Measurements from ENCODE around the gene NUP35. TPM values are rescaled to one million over a fixed set of nuclear protein-coding genes. Genes with fewer than 3 reads are reported as not detected.

The NUP35 gene
- total and polyA plus RNA-seq, 8 donors = 13.3 to 27.9 (median 24.8) TPM

GRCh38 chr2:183192343-183192742, 68.1 kb downstream of the NUP35 start:
- TF ChIP-seq, protein P1, sequence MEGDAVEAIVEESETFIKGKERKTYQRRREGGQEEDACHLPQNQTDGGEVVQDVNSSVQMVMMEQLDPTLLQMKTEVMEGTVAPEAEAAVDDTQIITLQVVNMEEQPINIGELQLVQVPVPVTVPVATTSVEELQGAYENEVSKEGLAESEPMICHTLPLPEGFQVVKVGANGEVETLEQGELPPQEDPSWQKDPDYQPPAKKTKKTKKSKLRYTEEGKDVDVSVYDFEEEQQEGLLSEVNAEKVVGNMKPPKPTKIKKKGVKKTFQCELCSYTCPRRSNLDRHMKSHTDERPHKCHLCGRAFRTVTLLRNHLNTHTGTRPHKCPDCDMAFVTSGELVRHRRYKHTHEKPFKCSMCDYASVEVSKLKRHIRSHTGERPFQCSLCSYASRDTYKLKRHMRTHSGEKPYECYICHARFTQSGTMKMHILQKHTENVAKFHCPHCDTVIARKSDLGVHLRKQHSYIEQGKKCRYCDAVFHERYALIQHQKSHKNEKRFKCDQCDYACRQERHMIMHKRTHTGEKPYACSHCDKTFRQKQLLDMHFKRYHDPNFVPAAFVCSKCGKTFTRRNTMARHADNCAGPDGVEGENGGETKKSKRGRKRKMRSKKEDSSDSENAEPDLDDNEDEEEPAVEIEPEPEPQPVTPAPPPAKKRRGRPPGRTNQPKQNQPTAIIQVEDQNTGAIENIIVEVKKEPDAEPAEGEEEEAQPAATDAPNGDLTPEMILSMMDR (IDR thresholded peaks at IDR 0.05) = no peak
- intact Hi-C loops (cut with DNase I) = no loop called here
- ATAC-seq (no peak), DNase-seq (no peak)
- Histone ChIP-seq H3K4me1 (no peaks in the 10 kb centered on the region), H3K4me3 (no peak overlapping the region), H3K36me3 (peaks cover 0 to 21% of the 10 kb centered on the region in 2 donors), H3K27ac (no peak overlapping the region), H3K27me3 (no peaks in the 10 kb centered on the region), H3K9me3 (no peaks in the 10 kb centered on the region)

- Histone ChIP-seq H3K4me3 (no peak overlapping the region), H3K4me1 (no peaks in the 10 kb centered on the region), H3K9me3 (no peaks in the 10 kb centered on the region), H3K27me3 (no peaks in the 10 kb centered on the region), H3K27ac (no peak overlapping the region), H3K36me3 (peaks cover 0 to 7% of the 10 kb centered on the region in 2 donors)
- intact Hi-C loops (cut with DNase I) = no loop called here
- ATAC-seq = no peak
- no peak for DNase-seq
- TF ChIP-seq, protein P1 (IDR thresholded peaks at IDR 0.05) = no peak
Measured at GRCh38 chr2:183193904-183194303, 69.7 kb downstream of the NUP35 start.

- Histone ChIP-seq H3K9me3 (no peaks in the 10 kb centered on the region), H3K36me3 (peaks cover 0 to 3% of the 10 kb centered on the region in 2 donors), H3K27ac (no peak overlapping the region), H3K27me3 (no peaks in the 10 kb centered on the region), H3K4me3 (no peak overlapping the region), H3K4me1 (no peaks in the 10 kb centered on the region)
- TF ChIP-seq, protein P1 (IDR thresholded peaks at IDR 0.05) = no peak
- ATAC-seq = no peak
- no peak for DNase-seq
- intact Hi-C loops (cut with DNase I) = no loop called here
Measured at GRCh38 chr2:183195397-183195796, 71.2 kb downstream of the NUP35 start.

- TF ChIP-seq, protein P1 (IDR thresholded peaks at IDR 0.05) = no peak
- intact Hi-C loops (cut with DNase I) = no loop called here
- no peak for ATAC-seq
- Histone ChIP-seq H3K36me3 (peaks cover 0 to 2% of the 10 kb centered on the region in 2 donors), H3K27ac (no peak overlapping the region), H3K4me1 (no peaks in the 10 kb centered on the region), H3K4me3 (no peak overlapping the region), H3K9me3 (no peaks in the 10 kb centered on the region), H3K27me3 (no peaks in the 10 kb centered on the region)
- DNase-seq = no peak
Measured at GRCh38 chr2:183195998-183196409, 71.8 kb downstream of the NUP35 start.

DNA sequence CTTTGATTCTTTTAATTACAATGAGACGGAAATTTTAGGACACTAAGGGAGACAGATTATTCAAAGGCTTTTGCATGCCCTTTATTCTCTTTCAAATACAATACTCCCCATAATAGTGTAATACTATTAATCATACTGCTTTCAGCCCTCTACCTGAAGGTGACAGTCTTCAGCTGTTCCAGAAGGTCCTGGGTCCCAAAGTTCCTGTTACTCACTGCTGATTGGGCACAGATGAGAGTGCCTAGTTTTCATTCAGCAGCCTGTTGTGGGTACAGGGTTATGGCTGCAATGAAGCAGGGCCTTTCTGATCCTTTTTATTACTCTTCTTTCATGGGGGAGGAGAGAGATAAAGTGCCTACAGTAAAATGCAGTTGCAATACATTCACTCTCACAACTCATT, 80.2 kb downstream of the NUP35 start:
- Histone ChIP-seq H3K36me3 (no peaks in the 10 kb centered on the region), H3K9me3 (no peaks in the 10 kb centered on the region), H3K27ac (no peak overlapping the region), H3K4me1 (peaks cover 0 to 3% of the 10 kb centered on the region in 2 donors), H3K4me3 (no peak overlapping the region), H3K27me3 (no peaks in the 10 kb centered on the region)
- intact Hi-C loops (cut with DNase I) = no loop called here
- DNase-seq (no peak), ATAC-seq (no peak)
- TF ChIP-seq, protein P1 (IDR thresholded peaks at IDR 0.05) = no peak

Data from left lung (tissue), 10 donors.